ENCODE results near the gene AMBP. TPM values are rescaled to one million over a fixed set of nuclear protein-coding genes. Genes with fewer than 3 reads are reported as not detected.
A peak's percentile ranks its signal among the peaks of the same experiment; 100 is the strongest.

The AMBP gene
- total RNA-seq, 1 experiment from 2014 or later: 0.20 TPM

GRCh38 chr9:114035221-114035844 lies 42.8 kb downstream of the AMBP start:
- Histone ChIP-seq H4K20me1 (ENCODE audit: control insufficient read depth, insufficient read depth, insufficient read length) (no peaks in the 10 kb centered on the region), H3K9me3 (ENCODE audit: control insufficient read depth, low read depth, low read length) (no peaks in the 10 kb centered on the region), H2BK12ac (ENCODE audit: insufficient read length, low read depth, low read length) (no peak overlapping the region), H3K79me2 (ENCODE audit: insufficient read depth, low read length) (no peaks in the 10 kb centered on the region), H3K9ac (ENCODE audit: extremely low read depth, insufficient read length, low read length) (no peak overlapping the region), H3K56ac (ENCODE audit: insufficient read length, low read depth, low read length) (no peak overlapping the region), H3K18ac (ENCODE audit: insufficient read length, low read depth, low read length) (no peak overlapping the region), H3K4ac (ENCODE audit: low read depth, low read length) (no peak overlapping the region), H3K4me1 (ENCODE audit: insufficient read depth, low read length) (peaks cover 4% of the 10 kb centered on the region; the same call in 1 of the 2 replicates), H3K79me1 (ENCODE audit: insufficient read depth, low read depth, low read length, poor library complexity, severe bottlenecking) (no peaks in the 10 kb centered on the region), H3K27me3 (ENCODE audit: insufficient read depth, low read length) (no peaks in the 10 kb centered on the region), H4K8ac (replicated peaks; ENCODE audit: insufficient read length, low read depth, low read length) (no peak overlapping the region), H2BK5ac (ENCODE audit: insufficient read length, low read length) (no peak overlapping the region), H3K27ac (ENCODE audit: insufficient read length, low read depth, low read length) (no peak overlapping the region), H4K91ac (ENCODE audit: insufficient read length, low read depth, low read length) (no peak overlapping the region), H3K23ac (ENCODE audit: insufficient read length, low read depth, low read length) (no peak overlapping the region), H2BK20ac (ENCODE audit: low read depth, low read length, poor library complexity, severe bottlenecking) (no peak overlapping the region), H2BK120ac (ENCODE audit: low read depth, low read length, poor library complexity, severe bottlenecking) (no peak overlapping the region), H3K4me2 (ENCODE audit: insufficient read depth, insufficient read length, low read length) (no peak overlapping the region), H2AK5ac (ENCODE audit: insufficient read length, low read length) (no peak overlapping the region), H3K23me2 (ENCODE audit: insufficient read length, low read depth, low read length, poor library complexity, severe bottlenecking) (no peaks in the 10 kb centered on the region), H3K14ac (ENCODE audit: insufficient read depth, low read length) (no peak overlapping the region), H3T11ph (ENCODE audit: low read length) (no peak overlapping the region), H2AFZ (ENCODE audit: low read length) (no peak overlapping the region), H2BK15ac (ENCODE audit: low read depth, low read length) (no peak overlapping the region), H4K5ac (ENCODE audit: insufficient read length, low read depth, low read length) (no peak overlapping the region)
- H3K27ac Mint-ChIP-seq: no peak overlapping the region; a peak in 1 of 7 replicates
- TF ChIP-seq CTCF (conservative IDR thresholded peaks at IDR 0.05): no peak
- no peak overlapping the region for H3K4me3 Mint-ChIP-seq
- WGBS (ENCODE audit: extremely low coverage, insufficient read length, low lambda C conversion rate): no CpG with 5 or more reads among the region's 17 CpGs
- peaks cover 14 to 21% of the 10 kb centered on the region in 2 experiments for H3K4me1 Mint-ChIP-seq
- H3K9me3 Mint-ChIP-seq: no peaks in the 10 kb centered on the region
- H3K36me3 Mint-ChIP-seq (ENCODE audit: insufficient read depth in 1 of 3, low read depth in 3 of 3): peaks cover 9 to 39% (median 21%) of the 10 kb centered on the region in 3 experiments; a peak in 6 of 7 replicates
- DNase-seq: peak; percentile 15
- no peaks in the 10 kb centered on the region for H3K27me3 Mint-ChIP-seq (ENCODE audit: low read depth)
